AG04450 (cell line): ENCODE results near the gene ZNF184. TPM values are rescaled to one million over a fixed set of nuclear protein-coding genes. Genes with fewer than 3 reads are reported as not detected.

Experiments used
- CTCF ChIA-PET: fragments of 300-600, 350-600 bp; formaldehyde crosslinking; extraction: SDS; loops from one replicate; lab custom pipeline; 2022; ENCODE audit warnings: antibody characterized with exemption, inconsistent platforms; lab: Charles Lee
- POLR2A ChIA-PET: fragments of 350-600 bp; formaldehyde crosslinking; extraction: SDS; loops from one replicate; lab custom pipeline; 2021; ENCODE audit warnings: antibody characterized with exemption, inconsistent platforms; lab: Yijun Ruan, JAX
- DNase-seq: peaks from one replicate; pipeline ENCODE4 v3.0.0-alpha.2; 2011; ENCODE audit warnings: low read depth, low spot score
- H3K27ac ChIP-seq: one replicate; pipeline ENCODE4 v1.5.1; 2012; ENCODE audit warnings: low read depth, low read length, control low read depth
- H3K27me3 ChIP-seq: one replicate; pipeline ENCODE4 v1.6.0; 2012; ENCODE audit warnings: low read length; ENCODE audit not compliant: control insufficient read depth, insufficient read depth
- H3K4me3 ChIP-seq: 2 replicates; pipeline ENCODE4 v1.5.1; 2011; ENCODE audit warnings: mild to moderate bottlenecking, low read depth, low read length, control low read depth
- H3K9me3 ChIP-seq: 2 replicates; pipeline ENCODE4 v1.5.1; 2012; ENCODE audit warnings: low read length; ENCODE audit not compliant: control insufficient read depth, insufficient read depth
- polyA plus RNA-seq: library from polyadenylated mRNA; depleted of rRNA; stranded (reverse); fragments of >200 nt; gene quantifications from 2 replicates; pipeline ENCODE4 v1.2.3, GENCODE V29; 2011
- TF ChIP-seq, protein P1 (sequence below): IDR thresholded peaks from 2 replicates; pipeline ENCODE4 v1.5.1; 2011; ENCODE audit warnings: low read depth, low read length, control low read depth, inconsistent platforms

Gene ZNF184
- polyA plus RNA-seq, 1 experiment: 9.9 TPM

DNA sequence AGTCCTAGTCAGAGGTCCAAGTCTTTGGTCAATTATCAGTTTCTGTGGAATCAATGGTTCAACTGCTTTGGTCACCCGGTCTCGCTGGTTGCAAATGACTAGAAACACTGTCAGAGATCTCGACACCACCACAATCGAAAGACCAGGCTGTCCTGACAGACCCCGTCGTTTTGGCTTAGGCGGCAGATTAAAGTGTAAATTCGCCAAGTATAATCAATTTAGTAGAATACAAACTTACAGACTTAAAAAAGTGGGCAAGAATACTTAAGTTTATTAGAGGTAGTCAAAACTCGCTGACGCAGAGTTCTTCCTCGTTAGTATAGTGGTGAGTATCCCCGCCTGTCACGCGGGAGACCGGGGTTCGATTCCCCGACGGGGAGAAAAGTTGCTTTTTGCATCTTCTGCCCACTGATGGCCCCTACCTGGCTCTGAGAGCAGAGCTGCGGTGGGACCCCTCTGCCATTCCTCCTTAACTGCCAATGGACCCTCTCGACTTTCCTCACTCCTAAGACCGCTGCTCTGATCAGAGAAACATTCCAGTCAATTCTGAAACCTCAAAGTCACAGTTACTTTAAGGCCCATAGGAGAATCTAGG, 30.6 kb upstream of the ZNF184 start:
- Histone ChIP-seq H3K4me3 (peak overlapping the region; percentile 58), H3K27ac (no peak overlapping the region), H3K27me3 (no peaks in the 10 kb centered on the region), H3K9me3 (no peaks in the 10 kb centered on the region)
- POLR2A ChIA-PET: no interaction called here
- DNase-seq: no peak
- CTCF ChIA-PET: interaction anchor here (1.0 to 4.8 kb wide), 4 partner anchors 15 to 377 kb away, joined by 3 to 36 read pairs (median 6); no protein-coding TSS in a partner anchor
- TF ChIP-seq, protein P1, sequence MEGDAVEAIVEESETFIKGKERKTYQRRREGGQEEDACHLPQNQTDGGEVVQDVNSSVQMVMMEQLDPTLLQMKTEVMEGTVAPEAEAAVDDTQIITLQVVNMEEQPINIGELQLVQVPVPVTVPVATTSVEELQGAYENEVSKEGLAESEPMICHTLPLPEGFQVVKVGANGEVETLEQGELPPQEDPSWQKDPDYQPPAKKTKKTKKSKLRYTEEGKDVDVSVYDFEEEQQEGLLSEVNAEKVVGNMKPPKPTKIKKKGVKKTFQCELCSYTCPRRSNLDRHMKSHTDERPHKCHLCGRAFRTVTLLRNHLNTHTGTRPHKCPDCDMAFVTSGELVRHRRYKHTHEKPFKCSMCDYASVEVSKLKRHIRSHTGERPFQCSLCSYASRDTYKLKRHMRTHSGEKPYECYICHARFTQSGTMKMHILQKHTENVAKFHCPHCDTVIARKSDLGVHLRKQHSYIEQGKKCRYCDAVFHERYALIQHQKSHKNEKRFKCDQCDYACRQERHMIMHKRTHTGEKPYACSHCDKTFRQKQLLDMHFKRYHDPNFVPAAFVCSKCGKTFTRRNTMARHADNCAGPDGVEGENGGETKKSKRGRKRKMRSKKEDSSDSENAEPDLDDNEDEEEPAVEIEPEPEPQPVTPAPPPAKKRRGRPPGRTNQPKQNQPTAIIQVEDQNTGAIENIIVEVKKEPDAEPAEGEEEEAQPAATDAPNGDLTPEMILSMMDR: no peak

DNA sequence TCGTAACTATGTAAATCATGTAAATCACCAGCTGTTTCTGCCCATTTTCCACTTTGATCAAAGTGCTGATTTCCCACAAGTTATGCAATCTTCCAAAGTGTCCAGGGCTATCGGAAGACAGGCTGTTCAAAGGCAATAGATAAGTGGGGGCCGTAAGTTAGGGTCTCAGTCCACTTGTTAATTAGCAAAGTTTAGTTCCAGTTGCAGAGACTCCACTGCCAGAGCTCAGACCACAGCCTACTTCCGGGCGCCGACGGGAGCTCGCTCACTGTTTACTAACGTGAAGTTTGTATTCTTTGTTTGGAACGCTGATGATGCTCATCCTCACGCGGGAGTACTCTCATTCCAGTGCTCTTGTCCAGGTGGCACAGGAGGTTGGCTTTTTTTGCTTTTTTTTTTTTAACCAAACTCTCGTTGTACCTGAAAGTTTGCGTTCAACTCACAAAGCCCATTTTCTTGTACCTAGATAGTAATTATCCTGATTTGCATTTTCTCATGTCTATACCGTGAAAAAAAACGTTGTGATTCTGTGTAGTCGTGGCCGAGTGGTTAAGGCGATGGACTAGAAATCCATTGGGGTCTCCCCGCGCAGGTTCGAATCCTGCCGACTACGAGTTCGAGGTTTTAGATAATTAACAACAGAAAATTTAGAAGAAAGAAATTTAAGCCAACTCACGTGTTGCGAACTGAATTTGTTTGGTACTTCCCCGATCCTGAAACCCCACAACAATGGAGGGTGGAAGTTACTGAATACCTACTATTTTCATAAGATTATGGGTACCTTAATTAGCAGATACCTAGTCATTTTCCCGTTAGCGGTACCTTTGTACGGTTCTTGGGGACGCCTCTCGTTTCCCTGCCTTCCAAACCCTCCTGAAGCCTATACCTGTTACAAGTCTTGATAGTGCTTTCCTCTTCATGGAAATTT, 29.9 kb upstream of the ZNF184 start:
- peak overlapping the region; percentile 58 for H3K4me3 ChIP-seq
- ChIA-PET POLR2A (no interaction called here), CTCF (interaction anchor here (0.5 to 4.8 kb wide), 3 partner anchors 16 to 377 kb away, joined by 3 to 36 read pairs (median 9); no protein-coding TSS in a partner anchor)
- DNase-seq: peak; percentile 29
- no peak overlapping the region for H3K27ac ChIP-seq
- no peaks in the 10 kb centered on the region for H3K9me3 ChIP-seq
- no peaks in the 10 kb centered on the region for H3K27me3 ChIP-seq
- TF ChIP-seq, protein P1: no peak

DNA sequence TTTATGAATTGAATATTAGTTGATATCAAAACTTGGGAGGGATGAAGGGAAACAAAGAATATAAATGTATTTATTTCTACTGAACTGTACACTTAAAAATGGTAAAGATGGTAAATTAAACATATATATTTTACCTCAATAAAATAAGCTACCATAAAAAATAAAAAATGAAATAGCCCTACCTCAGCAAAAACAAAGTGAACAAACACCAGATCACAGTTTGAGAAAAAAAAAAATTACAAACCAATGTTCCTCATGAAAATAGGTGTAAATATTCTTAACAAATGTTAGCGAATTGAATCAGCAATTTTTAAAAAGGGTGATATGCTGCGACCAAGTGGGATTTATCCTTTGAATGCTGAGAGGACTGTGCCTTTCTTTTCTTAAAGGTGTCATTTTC, 28.3 kb upstream of the ZNF184 start:
- Histone ChIP-seq H3K27ac (no peak overlapping the region), H3K27me3 (no peaks in the 10 kb centered on the region), H3K4me3 (no peak overlapping the region), H3K9me3 (no peaks in the 10 kb centered on the region)
- CTCF ChIA-PET: interaction anchor here (0.8 to 2.0 kb wide), 4 partner anchors 18 to 271 kb away, joined by 3 to 9 read pairs (median 4); no protein-coding TSS in a partner anchor
- POLR2A ChIA-PET: no interaction called here
- TF ChIP-seq, protein P1: no peak
- DNase-seq: no peak

DNA sequence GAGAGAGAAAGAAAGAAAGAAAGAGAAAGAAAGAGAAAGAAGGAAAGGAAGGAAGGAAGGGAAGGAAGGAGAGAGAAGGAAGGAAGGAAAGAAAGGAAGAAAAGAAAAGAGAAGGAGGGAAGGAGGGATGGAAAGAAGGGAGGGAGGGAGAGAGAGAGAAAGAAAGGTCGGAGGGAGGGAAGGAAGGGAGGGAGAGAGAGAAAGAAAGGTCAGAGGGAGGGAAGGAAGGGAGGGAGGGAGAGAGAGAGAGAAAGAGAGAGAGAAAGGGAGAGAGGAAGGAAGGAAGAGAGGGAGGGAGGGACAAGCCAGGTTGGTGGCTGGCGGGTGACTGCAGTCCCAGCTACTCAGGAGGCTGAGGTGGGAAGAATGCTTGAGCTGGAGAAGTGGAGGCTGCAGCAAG, 27.3 kb upstream of the ZNF184 start:
- Histone ChIP-seq H3K27me3 (no peaks in the 10 kb centered on the region), H3K4me3 (no peak overlapping the region), H3K9me3 (no peaks in the 10 kb centered on the region), H3K27ac (no peak overlapping the region)
- CTCF ChIA-PET: no interaction called here
- TF ChIP-seq, protein P1: no peak
- POLR2A ChIA-PET: no interaction called here
- no peak for DNase-seq
